ENCODE results near the gene CCDC171. TPM values are rescaled to one million over a fixed set of nuclear protein-coding genes. Genes with fewer than 3 reads are reported as not detected.

The CCDC171 gene
- total RNA-seq, 1 experiment from 2014 or later, result 2.4 TPM

GRCh38 chr9:16000811-16001210 is 448.0 kb downstream of the CCDC171 start:
- Histone ChIP-seq H3K4me1 (replicated peaks; ENCODE audit: insufficient read depth) (peaks cover 19% of the 10 kb centered on the region), H3F3A (ENCODE audit: insufficient read depth, low read depth) (no peaks in the 10 kb centered on the region; the same call in 1 of the 2 replicates), H3K27me3 (ENCODE audit: insufficient read depth, low read depth) (no peaks in the 10 kb centered on the region), H3K36me3 (ENCODE audit: low read depth) (no peaks in the 10 kb centered on the region), H3K27ac (peak overlapping the region; percentile 66), H3K4me2 (no peak overlapping the region), H2AFZ (no peak overlapping the region), H3K9me2 (ENCODE audit: insufficient read depth) (no peaks in the 10 kb centered on the region), H3K4me3 (no peak overlapping the region), H3K9me3 (ENCODE audit: insufficient read depth, low read depth) (no peaks in the 10 kb centered on the region; the same call in 1 of the 2 replicates), H4K20me1 (ENCODE audit: insufficient read depth) (no peaks in the 10 kb centered on the region), H3K79me2 (ENCODE audit: low read depth) (no peaks in the 10 kb centered on the region)
- ChIA-PET CTCF (no interaction called here), POLR2A (ENCODE audit: unreplicated experiment) (no interaction called here)
- intact Hi-C loops (cut with micrococcal nuclease; ENCODE audit: unreplicated experiment), result no loop called here
- DNase-seq, result no peak
- no TSS peak for BruUV-seq (replicated peaks)
- TF ChIP-seq EZH2 (IDR thresholded peaks at IDR 0.05; ENCODE audit: low read depth), result no peak
- no peak for TF ChIP-seq CTCF (conservative IDR thresholded peaks at IDR 0.05)

GRCh38 chr9:16001856-16002255 is 449.0 kb downstream of the CCDC171 start:
- no peak for TF ChIP-seq CTCF (conservative IDR thresholded peaks at IDR 0.05)
- POLR2A ChIA-PET (ENCODE audit: unreplicated experiment), result no interaction called here
- H3K79me2 ChIP-seq (ENCODE audit: low read depth), result no peaks in the 10 kb centered on the region
- H3K36me3 ChIP-seq (ENCODE audit: low read depth), result no peaks in the 10 kb centered on the region
- H3K4me3 ChIP-seq, result no peak overlapping the region
- DNase-seq, result no peak
- no TSS peak for BruUV-seq (replicated peaks)
- no peaks in the 10 kb centered on the region for H3K9me3 ChIP-seq (ENCODE audit: insufficient read depth, low read depth)
- no peak overlapping the region for H2AFZ ChIP-seq
- no peaks in the 10 kb centered on the region; the same call in 1 of the 2 replicates for H3F3A ChIP-seq (ENCODE audit: insufficient read depth, low read depth)
- CTCF ChIA-PET, result no interaction called here
- no peak overlapping the region for H3K4me2 ChIP-seq
- no peaks in the 10 kb centered on the region for H3K27me3 ChIP-seq (ENCODE audit: insufficient read depth, low read depth)
- no peaks in the 10 kb centered on the region for H4K20me1 ChIP-seq (ENCODE audit: insufficient read depth)
- H3K9me2 ChIP-seq (ENCODE audit: insufficient read depth), result no peaks in the 10 kb centered on the region
- intact Hi-C loops (cut with micrococcal nuclease; ENCODE audit: unreplicated experiment), result no loop called here
- no peak overlapping the region for H3K27ac ChIP-seq
- peaks cover 19% of the 10 kb centered on the region for H3K4me1 ChIP-seq (replicated peaks; ENCODE audit: insufficient read depth)

- ChIA-PET CTCF (no interaction called here), POLR2A (ENCODE audit: unreplicated experiment) (no interaction called here)
- no peak for DNase-seq
- Histone ChIP-seq H2AFZ (no peak overlapping the region), H3F3A (ENCODE audit: insufficient read depth, low read depth) (no peaks in the 10 kb centered on the region; the same call in 1 of the 2 replicates), H3K9me3 (ENCODE audit: insufficient read depth, low read depth) (no peaks in the 10 kb centered on the region), H4K20me1 (ENCODE audit: insufficient read depth) (no peaks in the 10 kb centered on the region), H3K4me2 (no peak overlapping the region), H3K36me3 (ENCODE audit: low read depth) (no peaks in the 10 kb centered on the region), H3K9me2 (ENCODE audit: insufficient read depth) (no peaks in the 10 kb centered on the region), H3K4me3 (no peak overlapping the region), H3K79me2 (ENCODE audit: low read depth) (no peaks in the 10 kb centered on the region), H3K27me3 (ENCODE audit: insufficient read depth, low read depth) (no peaks in the 10 kb centered on the region), H3K27ac (no peak overlapping the region), H3K4me1 (replicated peaks; ENCODE audit: insufficient read depth) (peaks cover 19% of the 10 kb centered on the region)
- TF ChIP-seq CTCF (conservative IDR thresholded peaks at IDR 0.05) (no peak), EZH2 (IDR thresholded peaks at IDR 0.05; ENCODE audit: low read depth) (no peak)
- intact Hi-C loops (cut with micrococcal nuclease; ENCODE audit: unreplicated experiment), result no loop called here
- no TSS peak for BruUV-seq (replicated peaks)
Observed at GRCh38 chr9:16002816-16003215, 450.0 kb downstream of the CCDC171 start.

Measured in PC-9 (cell line).